Thyroid gland (tissue), 4 donors: ENCODE results near the gene FAM9A. TPM values are rescaled to one million over a fixed set of nuclear protein-coding genes. Genes with fewer than 3 reads are reported as not detected.

ENCODE experiments used
- DNase-seq, 2 donors: peaks; one replicate each; pipeline ENCODE4 v3.0.0-alpha.2; 2019
- H3K27ac ChIP-seq, 3 donors: fragments of 200-600 bp; sonication (generic); 1 replicate in 2 of 3; 2 replicates in 1 of 3; pipeline ENCODE4 v1.5.1; 2016 to 2019; ENCODE audit warnings: mild to moderate bottlenecking in 1 of 3, moderate library complexity in 1 of 3
- H3K27me3 ChIP-seq: fragments of 200-600 bp; sonication (generic); one replicate; pipeline ENCODE4 v1.5.1; 2019
- H3K36me3 ChIP-seq, 2 donors: fragments of 200-600 bp; sonication (generic); one replicate each; pipeline ENCODE4 v1.5.1; 2016 to 2019
- H3K4me1 ChIP-seq, 2 donors: fragments of 200-600 bp; sonication (generic); one replicate each; pipeline ENCODE4 v1.5.1; 2017 to 2019
- H3K4me3 ChIP-seq, 3 donors: fragments of 200-600 bp; sonication (generic); replicated peaks in 1 of 3; 1 replicate in 2 of 3; 2 replicates in 1 of 3; pipeline ENCODE4 v1.5.1; 2016; ENCODE audit warnings: mild to moderate bottlenecking in 1 of 3
- H3K9me3 ChIP-seq: fragments of 200-600 bp; sonication (generic); one replicate; pipeline ENCODE4 v1.5.1; 2017
- POLR2A ChIP-seq, 2 donors: fragments of 450-650 bp; IDR thresholded peaks; one replicate each; pipeline ENCODE4 v1.6.1; 2017; ENCODE audit warnings: antibody characterized with exemption in 2 of 2, mild to moderate bottlenecking in 2 of 2, moderate library complexity in 1 of 2
- WGBS, 2 donors: methylation state at CpG; one replicate each; pipeline ENCODE4 v1.1.5; 2017; 5-methylcytosine and 5-hydroxymethylcytosine counted together
- intact Hi-C: fragments of 100-400 bp; cut with DNase I; formaldehyde crosslinking; loops from one replicate; pipeline ENCODE4 v1.15.1; 2023
- total RNA-seq, 4 donors: library from RNA; depleted of rRNA; stranded (reverse); fragments of >200 nt; gene quantifications; one replicate each; pipeline ENCODE4 v1.2.3, GENCODE V29; 2016
- TF ChIP-seq, protein P1 (sequence below), 6 experiments: fragments of 200-600 bp in 3 of 6; fragments of 450-650 bp in 3 of 6; sonication (generic) in 3 of 6; IDR thresholded peaks; one replicate each; pipeline ENCODE4 v1.5.1; 2016 to 2019; ENCODE audit warnings: antibody characterized with exemption in 6 of 6, mild to moderate bottlenecking in 2 of 6, inconsistent platforms in 1 of 6, moderate library complexity in 1 of 6

Gene FAM9A
- total RNA-seq, 4 donors from 2014 or later, result not detected

DNA sequence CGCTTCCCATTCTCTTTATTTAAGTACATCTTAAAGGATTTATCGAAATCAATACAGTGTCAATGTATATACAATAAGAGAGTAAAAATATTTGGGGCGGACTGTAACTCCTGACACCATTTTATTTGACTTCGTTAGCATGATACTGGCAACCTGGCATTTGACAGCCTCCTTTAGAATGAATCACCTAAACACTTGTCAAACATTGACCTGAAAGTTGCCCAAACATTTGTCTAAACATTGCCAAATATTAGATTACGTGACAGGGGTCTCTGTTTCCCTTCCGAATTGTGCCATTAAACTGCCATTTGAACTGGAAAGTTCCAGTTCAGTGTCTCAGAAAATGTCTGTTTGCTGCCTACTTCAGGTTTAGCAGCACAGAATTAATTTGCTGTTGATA lies 20.8 kb upstream of the FAM9A start:
- intact Hi-C loops, result no loop called here
- H3K27ac ChIP-seq, result no peak overlapping the region
- TF ChIP-seq, protein P1, sequence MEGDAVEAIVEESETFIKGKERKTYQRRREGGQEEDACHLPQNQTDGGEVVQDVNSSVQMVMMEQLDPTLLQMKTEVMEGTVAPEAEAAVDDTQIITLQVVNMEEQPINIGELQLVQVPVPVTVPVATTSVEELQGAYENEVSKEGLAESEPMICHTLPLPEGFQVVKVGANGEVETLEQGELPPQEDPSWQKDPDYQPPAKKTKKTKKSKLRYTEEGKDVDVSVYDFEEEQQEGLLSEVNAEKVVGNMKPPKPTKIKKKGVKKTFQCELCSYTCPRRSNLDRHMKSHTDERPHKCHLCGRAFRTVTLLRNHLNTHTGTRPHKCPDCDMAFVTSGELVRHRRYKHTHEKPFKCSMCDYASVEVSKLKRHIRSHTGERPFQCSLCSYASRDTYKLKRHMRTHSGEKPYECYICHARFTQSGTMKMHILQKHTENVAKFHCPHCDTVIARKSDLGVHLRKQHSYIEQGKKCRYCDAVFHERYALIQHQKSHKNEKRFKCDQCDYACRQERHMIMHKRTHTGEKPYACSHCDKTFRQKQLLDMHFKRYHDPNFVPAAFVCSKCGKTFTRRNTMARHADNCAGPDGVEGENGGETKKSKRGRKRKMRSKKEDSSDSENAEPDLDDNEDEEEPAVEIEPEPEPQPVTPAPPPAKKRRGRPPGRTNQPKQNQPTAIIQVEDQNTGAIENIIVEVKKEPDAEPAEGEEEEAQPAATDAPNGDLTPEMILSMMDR (IDR thresholded peaks at IDR 0.05), result no peak
- no peak for TF ChIP-seq POLR2A (IDR thresholded peaks at IDR 0.05)
- no peaks in the 10 kb centered on the region for H3K36me3 ChIP-seq
- 81 to 96% methylated on average over 5 to 6 of the region's 6 CpGs for WGBS, 2 donors
- DNase-seq, result no peak
- H3K9me3 ChIP-seq, result no peaks in the 10 kb centered on the region
- no peaks in the 10 kb centered on the region for H3K4me1 ChIP-seq
- no peaks in the 10 kb centered on the region for H3K27me3 ChIP-seq
- H3K4me3 ChIP-seq, result no peak overlapping the region

DNA sequence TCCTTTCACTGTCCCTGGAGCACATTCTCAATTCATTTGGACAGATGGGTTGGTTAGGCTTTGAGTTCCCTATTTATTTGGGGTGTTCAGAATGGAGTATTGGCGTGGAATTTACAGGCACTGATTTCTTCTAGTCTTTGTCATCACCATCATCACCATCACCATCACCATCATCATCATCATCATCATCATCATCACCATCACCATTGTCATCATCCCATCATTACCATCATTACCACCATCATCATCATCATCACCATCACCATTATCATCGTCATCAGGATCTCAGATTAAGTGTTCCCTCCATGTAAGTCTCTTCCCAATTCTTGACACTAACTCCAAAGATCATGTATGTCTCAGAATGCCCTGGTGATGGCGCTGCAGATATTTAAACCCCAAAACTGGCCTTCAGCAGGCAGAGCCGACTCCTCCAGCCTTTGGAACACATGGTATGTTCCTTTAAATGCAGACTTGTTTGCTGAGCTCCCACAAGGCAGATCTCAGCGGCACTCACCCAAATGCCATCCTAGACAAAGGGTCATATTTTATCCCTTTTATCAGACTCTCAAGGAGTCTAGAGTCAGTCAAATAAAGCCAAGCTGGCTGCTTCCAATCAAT lies 19.8 kb upstream of the FAM9A start:
- no peak for DNase-seq
- Histone ChIP-seq H3K4me1 (no peaks in the 10 kb centered on the region), H3K27me3 (no peaks in the 10 kb centered on the region), H3K4me3 (no peak overlapping the region), H3K9me3 (no peaks in the 10 kb centered on the region), H3K27ac (no peak overlapping the region), H3K36me3 (no peaks in the 10 kb centered on the region)
- no peak for TF ChIP-seq POLR2A (IDR thresholded peaks at IDR 0.05)
- TF ChIP-seq, protein P1 (IDR thresholded peaks at IDR 0.05), result no peak
- WGBS, 2 donors, result 40 to 50% methylated on average over 4 to 5 of the region's 5 CpGs
- intact Hi-C loops, result no loop called here

DNA sequence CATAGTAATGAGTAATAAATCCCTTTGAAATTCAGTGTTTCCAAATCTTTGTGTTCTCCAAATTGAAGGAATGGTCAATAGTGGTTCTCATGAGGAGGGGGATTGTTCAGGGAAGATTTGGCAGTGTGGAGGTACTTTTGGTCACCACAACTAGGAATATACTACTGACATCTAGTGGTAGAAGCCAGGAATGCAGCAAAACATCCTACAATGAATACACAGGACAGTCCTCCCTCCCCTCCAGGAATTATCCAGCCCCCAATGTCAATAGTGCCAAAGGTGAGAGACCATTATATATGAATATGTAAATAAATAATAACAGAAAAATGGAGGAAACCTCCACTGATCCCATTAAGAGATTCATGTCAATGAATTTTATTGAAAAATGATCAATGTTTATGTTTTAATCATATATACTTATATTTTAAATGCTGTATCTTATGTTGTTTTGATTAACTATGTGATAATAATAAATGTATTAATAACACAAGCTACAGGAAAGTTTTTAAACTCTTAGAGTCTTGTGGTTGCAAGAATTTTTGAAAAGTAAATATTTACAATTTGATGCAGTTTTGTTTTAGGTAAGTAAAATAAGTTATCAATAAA lies 14.4 kb upstream of the FAM9A start:
- H3K36me3 ChIP-seq, result no peaks in the 10 kb centered on the region
- H3K4me3 ChIP-seq, result no peak overlapping the region
- no peaks in the 10 kb centered on the region for H3K27me3 ChIP-seq
- TF ChIP-seq POLR2A (IDR thresholded peaks at IDR 0.05), result no peak
- TF ChIP-seq, protein P1 (IDR thresholded peaks at IDR 0.05), result peak in 4 of 6 experiments; percentile 33 to 59 (median 55)
- no peak overlapping the region for H3K27ac ChIP-seq
- intact Hi-C loops, result loop anchor here (10.0 kb wide), 1 partner anchor 61 kb away; no protein-coding TSS in a partner anchor
- H3K4me1 ChIP-seq, result no peaks in the 10 kb centered on the region
- DNase-seq, result no peak
- no peaks in the 10 kb centered on the region for H3K9me3 ChIP-seq

DNA sequence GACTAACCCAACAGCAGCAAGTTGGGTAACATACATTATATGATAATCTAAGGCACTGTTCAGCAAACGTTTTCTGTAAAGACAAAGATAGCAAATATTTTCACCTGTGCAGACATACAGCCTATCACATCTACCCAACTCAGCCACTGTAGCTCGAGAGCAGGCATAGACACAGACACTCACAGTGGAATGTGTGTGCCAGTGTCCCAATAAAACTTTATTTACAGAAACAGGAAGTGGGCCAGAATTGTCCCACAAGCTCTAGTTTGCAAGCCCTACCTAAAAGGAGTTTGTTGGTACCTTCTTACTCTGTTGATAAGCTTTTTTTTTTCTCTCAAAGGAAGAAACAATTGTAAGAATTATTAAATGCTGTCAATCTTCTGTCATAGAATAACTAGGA lies 11.9 kb upstream of the FAM9A start:
- 90 to 91% methylated on average over 2 of the region's 2 CpGs for WGBS, 2 donors
- intact Hi-C loops, result loop anchor here (10.0 kb wide), 1 partner anchor 58 kb away; no protein-coding TSS in a partner anchor
- TF ChIP-seq, protein P1 (IDR thresholded peaks at IDR 0.05), result no peak
- TF ChIP-seq POLR2A (IDR thresholded peaks at IDR 0.05), result no peak

DNA sequence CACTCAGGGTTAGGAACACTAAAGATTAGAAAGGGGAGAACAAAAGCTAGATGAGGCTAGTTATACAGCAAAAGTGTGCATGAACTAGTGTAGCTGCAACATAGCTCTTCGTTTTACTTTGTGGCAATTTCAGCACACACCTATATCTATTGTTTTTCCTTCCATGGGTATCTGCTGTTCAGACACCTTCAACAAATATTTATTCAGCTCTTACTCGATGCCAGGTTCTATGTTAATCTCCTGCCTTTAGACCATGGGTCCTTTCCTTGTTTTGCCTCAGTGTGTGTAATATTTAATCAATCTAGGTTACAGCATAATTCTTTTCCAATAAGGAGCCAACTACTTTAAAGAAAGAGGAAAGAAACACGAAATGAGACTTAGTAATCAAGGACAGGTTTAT lies 10.4 kb upstream of the FAM9A start:
- H3K9me3 ChIP-seq, result no peaks in the 10 kb centered on the region
- no peaks in the 10 kb centered on the region for H3K27me3 ChIP-seq
- H3K27ac ChIP-seq, result no peak overlapping the region
- no peak overlapping the region for H3K4me3 ChIP-seq
- H3K4me1 ChIP-seq, result no peaks in the 10 kb centered on the region
- DNase-seq, result no peak
- TF ChIP-seq, protein P1 (IDR thresholded peaks at IDR 0.05), result no peak
- no peak for TF ChIP-seq POLR2A (IDR thresholded peaks at IDR 0.05)
- WGBS, 2 donors, result 71% methylated on average over 3 of the region's 3 CpGs
- no peaks in the 10 kb centered on the region for H3K36me3 ChIP-seq
- intact Hi-C loops, result loop anchor here (10.0 kb wide), 1 partner anchor 57 kb away; no protein-coding TSS in a partner anchor

More for the DNA sequence above, 11.9 kb upstream of the FAM9A start:
- H3K27me3 ChIP-seq, result no peaks in the 10 kb centered on the region
- no peaks in the 10 kb centered on the region for H3K36me3 ChIP-seq
- H3K4me1 ChIP-seq, result no peaks in the 10 kb centered on the region
- DNase-seq, result no peak
- no peak overlapping the region for H3K27ac ChIP-seq
- H3K9me3 ChIP-seq, result no peaks in the 10 kb centered on the region
- H3K4me3 ChIP-seq, result no peak overlapping the region
